Testis (tissue), 3 donors: ENCODE data around the gene PTPRK. TPM values are rescaled to one million over a fixed set of nuclear protein-coding genes. Genes with fewer than 3 reads are reported as not detected.

Experiments
- DNase-seq: peaks from one replicate; pipeline ENCODE4 v3.0.0-alpha.2; 2019
- H3K27ac ChIP-seq, 2 donors: fragments of 200-600 bp; sonication (generic); one replicate each; pipeline ENCODE4 v1.5.1; 2019
- H3K27me3 ChIP-seq: fragments of 200-600 bp; sonication (generic); one replicate; pipeline ENCODE4 v1.5.1; 2019
- H3K36me3 ChIP-seq: fragments of 200-600 bp; sonication (generic); one replicate; pipeline ENCODE4 v1.5.1; 2017; ENCODE audit warnings: low read depth; ENCODE audit errors: missing control alignments
- H3K4me1 ChIP-seq: fragments of 200-600 bp; sonication (generic); one replicate; pipeline ENCODE4 v1.5.1; 2019
- H3K4me3 ChIP-seq, 2 donors: fragments of 200-600 bp; sonication (generic); one replicate each; pipeline ENCODE4 v1.5.1; 2017 to 2019
- H3K9me3 ChIP-seq: fragments of 200-600 bp; sonication (generic); one replicate; pipeline ENCODE4 v1.5.1; 2017
- CTCF ChIP-seq, 3 experiments: fragments of 450-650 bp in 2 of 3; fragments of 200-600 bp in 1 of 3; sonication (generic) in 1 of 3; IDR thresholded peaks; one replicate each; pipeline ENCODE4 v1.5.1; 2016 to 2019; ENCODE audit warnings: antibody characterized with exemption in 3 of 3, mild to moderate bottlenecking in 2 of 3, moderate library complexity in 1 of 3
- POLR2A ChIP-seq: fragments of 450-650 bp; IDR thresholded peaks from one replicate; pipeline ENCODE4 v1.6.1; 2017; ENCODE audit warnings: antibody characterized with exemption, mild to moderate bottlenecking, moderate library complexity
- WGBS, 2 donors: methylation state at CpG; one replicate each; pipeline ENCODE4 v1.1.5; 2018; 5-methylcytosine and 5-hydroxymethylcytosine counted together
- intact Hi-C: fragments of 100-400 bp; cut with DNase I; formaldehyde crosslinking; loops from one replicate; pipeline ENCODE4 v1.15.1; 2023; ENCODE audit warnings: low total_unique reads
- polyA plus RNA-seq: library from polyadenylated mRNA; stranded (reverse); fragments of 350-450 nt; fragmentation: Illumina TruSeq; extraction: RNeasy Lipid Tissue Mini Kit (QIAGEN cat#74804); gene quantifications from one replicate; pipeline ENCODE4 v1.2.3, GENCODE V29; 2014; ENCODE audit warnings: low read depth, low replicate concordance; ENCODE audit not compliant: insufficient read depth
- total RNA-seq, 2 donors: library from RNA; depleted of rRNA; stranded (reverse); fragments of >200 nt; gene quantifications; one replicate each; pipeline ENCODE4 v1.2.3, GENCODE V29; 2016

PTPRK gene
- total and polyA plus RNA-seq, 3 donors from 2014 or later, result 9.1 to 13.3 (median 12.5) TPM

GRCh38 chr6:128131036-128131435 is 389.4 kb downstream of the PTPRK start:
- no peak for DNase-seq
- no peaks in the 10 kb centered on the region for H3K4me1 ChIP-seq
- H3K36me3 ChIP-seq, result no peaks in the 10 kb centered on the region
- H3K27me3 ChIP-seq, result no peaks in the 10 kb centered on the region
- H3K9me3 ChIP-seq, result no peaks in the 10 kb centered on the region
- WGBS, 2 donors, result 54 to 75% methylated on average over 4 of the region's 4 CpGs
- no peak overlapping the region for H3K4me3 ChIP-seq
- TF ChIP-seq POLR2A (no peak), CTCF (IDR thresholded peaks at IDR 0.05) (no peak)
- no peak overlapping the region for H3K27ac ChIP-seq
- intact Hi-C loops, result no loop called here

- Histone ChIP-seq H3K9me3 (no peaks in the 10 kb centered on the region), H3K4me3 (no peak overlapping the region), H3K4me1 (no peaks in the 10 kb centered on the region), H3K36me3 (no peaks in the 10 kb centered on the region), H3K27ac (no peak overlapping the region), H3K27me3 (no peaks in the 10 kb centered on the region)
- DNase-seq, result no peak
- TF ChIP-seq POLR2A (no peak), CTCF (IDR thresholded peaks at IDR 0.05) (no peak)
- intact Hi-C loops, result no loop called here
Observed at GRCh38 chr6:128129679-128130078, 390.7 kb downstream of the PTPRK start.

GRCh38 chr6:128127650-128128049 is 392.7 kb downstream of the PTPRK start:
- no peak overlapping the region for H3K27ac ChIP-seq
- intact Hi-C loops, result no loop called here
- DNase-seq, result no peak
- no peak overlapping the region for H3K4me3 ChIP-seq
- no peaks in the 10 kb centered on the region for H3K9me3 ChIP-seq
- 100% methylated on average over 1 of the region's 1 CpG for WGBS, 2 donors
- TF ChIP-seq POLR2A (no peak), CTCF (IDR thresholded peaks at IDR 0.05) (no peak)
- no peaks in the 10 kb centered on the region for H3K4me1 ChIP-seq
- no peaks in the 10 kb centered on the region for H3K27me3 ChIP-seq
- H3K36me3 ChIP-seq, result no peaks in the 10 kb centered on the region

- TF ChIP-seq POLR2A, result no peak
- TF ChIP-seq CTCF (IDR thresholded peaks at IDR 0.05), result no peak
- H3K27me3 ChIP-seq, result no peaks in the 10 kb centered on the region
- 86 to 87% methylated on average over 1 of the region's 1 CpG for WGBS, 2 donors
- no peaks in the 10 kb centered on the region for H3K36me3 ChIP-seq
- no peaks in the 10 kb centered on the region for H3K9me3 ChIP-seq
- no peak overlapping the region for H3K4me3 ChIP-seq
- H3K27ac ChIP-seq, result no peak overlapping the region
- DNase-seq, result no peak
- intact Hi-C loops, result no loop called here
- no peaks in the 10 kb centered on the region for H3K4me1 ChIP-seq
Observed at GRCh38 chr6:128124713-128125112, 395.7 kb downstream of the PTPRK start.

GRCh38 chr6:128121610-128122009 is 398.8 kb downstream of the PTPRK start:
- no peaks in the 10 kb centered on the region for H3K9me3 ChIP-seq
- no peaks in the 10 kb centered on the region for H3K36me3 ChIP-seq
- H3K4me1 ChIP-seq, result no peaks in the 10 kb centered on the region
- intact Hi-C loops, result no loop called here
- TF ChIP-seq CTCF (IDR thresholded peaks at IDR 0.05), result no peak
- no peak for TF ChIP-seq POLR2A
- H3K27me3 ChIP-seq, result no peaks in the 10 kb centered on the region
- no peak overlapping the region for H3K4me3 ChIP-seq
- no peak overlapping the region for H3K27ac ChIP-seq
- 87 to 93% methylated on average over 2 of the region's 2 CpGs for WGBS, 2 donors
- DNase-seq, result no peak
